ENCODE measurements around the gene FAHD2A.
"Not testable (repeated sequence)": the region's sequence is repeated elsewhere in the genome, so short reads cannot be mapped to it uniquely, and the experiment has no call there.

FAHD2A gene

GRCh38 chr2:95433373-95433772 is 30.9 kb downstream of the FAHD2A start:
- not testable (repeated sequence) for DNase-seq (ENCODE audit: low read depth, low spot score); H3K27ac ChIP-seq

- DNase-seq (ENCODE audit: low read depth, low spot score); H3K27ac ChIP-seq: not testable (repeated sequence)
Measured at GRCh38 chr2:95433973-95434372, 31.5 kb downstream of the FAHD2A start.

GRCh38 chr2:95434507-95435076 is 32.1 kb downstream of the FAHD2A start:
- peak; percentile 10 for DNase-seq (ENCODE audit: low read depth, low spot score)
- H3K27ac ChIP-seq, result not testable (repeated sequence)

- H3K27ac ChIP-seq; DNase-seq (ENCODE audit: low read depth, low spot score): not testable (repeated sequence)
Measured at GRCh38 chr2:95435162-95435871, 32.8 kb downstream of the FAHD2A start.

- DNase-seq (ENCODE audit: low read depth, low spot score); H3K27ac ChIP-seq: not testable (repeated sequence)
Measured at GRCh38 chr2:95435872-95436209, 33.3 kb downstream of the FAHD2A start.

GRCh38 chr2:95442474-95443099 is 40.1 kb downstream of the FAHD2A start:
- not testable (repeated sequence) for DNase-seq (ENCODE audit: low read depth, low spot score); H3K27ac ChIP-seq

GRCh38 chr2:95445317-95445716 is 42.8 kb downstream of the FAHD2A start:
- H3K27ac ChIP-seq; DNase-seq (ENCODE audit: low read depth, low spot score): not testable (repeated sequence)

GRCh38 chr2:95463292-95463691 is 60.8 kb downstream of the FAHD2A start:
- not testable (repeated sequence) for DNase-seq (ENCODE audit: low read depth, low spot score); H3K27ac ChIP-seq

All from epithelial cell of prostate (primary cell).